ENCODE results near the gene RAD51B. TPM values are rescaled to one million over a fixed set of nuclear protein-coding genes. Genes with fewer than 3 reads are reported as not detected.
"Not testable (repeated sequence)": the region's sequence is repeated elsewhere in the genome, so short reads cannot be mapped to it uniquely, and the experiment has no call there.

RAD51B gene
- total and polyA plus RNA-seq, 5 donors: 0.88 to 5.3 (median 3.3) TPM

DNA sequence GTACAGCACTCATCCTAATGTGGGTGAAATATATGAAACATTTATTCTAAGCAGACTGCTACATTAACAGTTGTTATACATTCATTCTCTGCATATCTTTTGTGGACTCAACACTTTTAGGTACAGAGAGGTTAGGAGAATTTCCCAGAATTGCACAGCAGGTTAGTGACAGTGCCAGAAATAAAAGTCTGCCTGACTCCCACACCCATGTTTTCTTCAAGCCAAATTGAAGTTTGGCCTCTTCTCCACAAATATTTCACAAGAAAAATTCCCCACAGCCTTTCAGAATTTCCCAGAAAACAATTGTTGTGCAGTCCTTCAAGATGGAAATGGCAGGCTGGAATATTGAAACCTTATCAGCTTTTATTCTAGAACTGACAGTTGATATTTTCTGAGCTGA, 464.8 kb downstream of the RAD51B start:
- H3K27me3 ChIP-seq (ENCODE audit: control insufficient read depth, insufficient read depth): no peaks in the 10 kb centered on the region
- H3K4me3 ChIP-seq (ENCODE audit: low read length): no peak overlapping the region
- no peaks in the 10 kb centered on the region for H3K9me3 ChIP-seq (ENCODE audit: control insufficient read depth, low read length)
- H3K27ac ChIP-seq (ENCODE audit: low read length): no peak overlapping the region
- H3K4me1 ChIP-seq (ENCODE audit: control insufficient read depth, insufficient read depth, low read length): peaks cover 7% of the 10 kb centered on the region
- no peak for DNase-seq
- peak; percentile 71 to 77 for ATAC-seq
- intact Hi-C loops (cut with DNase I): no loop called here

DNA sequence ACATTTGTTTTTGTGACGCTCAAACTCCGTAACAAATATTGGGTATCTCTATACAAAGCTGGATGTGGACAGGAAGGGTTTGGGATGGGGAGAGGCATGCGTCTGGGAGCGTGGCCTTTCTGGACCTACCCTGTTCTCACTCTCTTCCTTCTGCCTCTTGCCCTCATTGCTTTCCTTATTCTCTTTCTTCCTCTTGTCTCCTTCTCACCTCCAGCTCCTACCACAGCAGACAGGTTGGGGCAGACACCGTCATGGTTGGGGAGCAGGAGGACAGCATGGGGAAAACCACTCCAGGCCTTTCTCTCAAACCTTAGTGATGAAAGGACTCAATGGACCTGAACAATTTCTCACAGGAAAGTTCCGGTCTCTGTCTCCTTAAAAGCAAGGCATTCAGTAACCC, 465.3 kb downstream of the RAD51B start:
- Histone ChIP-seq H3K27ac (ENCODE audit: low read length) (peak overlapping the region; percentile 40), H3K27me3 (ENCODE audit: control insufficient read depth, insufficient read depth) (no peaks in the 10 kb centered on the region), H3K9me3 (ENCODE audit: control insufficient read depth, low read length) (no peaks in the 10 kb centered on the region), H3K4me3 (ENCODE audit: low read length) (no peak overlapping the region), H3K4me1 (ENCODE audit: control insufficient read depth, insufficient read depth, low read length) (peaks cover 7% of the 10 kb centered on the region)
- 75% methylated on average over 6 of the region's 6 CpGs for WGBS
- ATAC-seq (peak; percentile 73 to 78), DNase-seq (peak in 1 of 3 donors; percentile 62)
- intact Hi-C loops (cut with DNase I): no loop called here

DNA sequence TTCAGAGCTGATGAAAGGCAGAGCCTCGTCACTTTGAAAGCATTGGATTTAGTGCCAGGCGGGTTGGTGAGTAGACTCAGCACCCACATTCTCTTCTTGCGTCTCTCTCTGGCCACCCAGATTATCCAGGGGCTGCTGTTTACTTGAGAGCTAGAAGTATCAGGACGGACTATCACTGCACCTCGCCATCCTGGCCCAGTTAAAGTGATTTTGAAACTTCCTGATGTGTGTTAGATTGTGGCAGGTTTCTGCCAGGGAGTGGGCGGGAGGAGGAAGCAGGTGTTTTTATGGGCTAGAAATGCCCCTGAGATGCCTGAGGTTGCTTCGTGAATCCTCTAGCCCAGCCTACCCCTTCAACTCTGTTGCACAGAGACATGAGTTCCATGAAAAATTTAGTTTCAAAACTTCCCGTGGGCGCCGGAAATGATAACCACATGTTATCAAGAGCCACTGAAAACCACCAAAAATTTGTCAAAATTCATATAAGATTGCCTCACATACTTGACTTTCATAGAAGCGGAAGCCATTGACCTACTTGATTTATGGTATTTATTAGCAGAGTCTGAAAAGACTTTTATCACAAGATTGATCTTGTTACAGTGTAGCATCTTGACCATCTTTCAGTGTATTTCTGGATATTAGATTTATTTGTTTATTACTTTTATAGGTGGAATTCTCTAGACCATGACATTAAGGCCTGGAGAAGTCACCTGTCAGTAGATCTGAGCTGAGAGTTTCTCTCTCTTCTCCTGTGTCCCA, 466.0 kb downstream of the RAD51B start:
- Histone ChIP-seq H3K27ac (ENCODE audit: low read length) (peak overlapping the region; percentile 62), H3K27me3 (ENCODE audit: control insufficient read depth, insufficient read depth) (no peaks in the 10 kb centered on the region), H3K4me3 (ENCODE audit: low read length) (no peak overlapping the region), H3K4me1 (ENCODE audit: control insufficient read depth, insufficient read depth, low read length) (peaks cover 7% of the 10 kb centered on the region), H3K9me3 (ENCODE audit: control insufficient read depth, low read length) (no peaks in the 10 kb centered on the region)
- no peak for ATAC-seq
- WGBS: 73% methylated on average over 11 of the region's 11 CpGs
- intact Hi-C loops (cut with DNase I): no loop called here
- DNase-seq: no peak

DNA sequence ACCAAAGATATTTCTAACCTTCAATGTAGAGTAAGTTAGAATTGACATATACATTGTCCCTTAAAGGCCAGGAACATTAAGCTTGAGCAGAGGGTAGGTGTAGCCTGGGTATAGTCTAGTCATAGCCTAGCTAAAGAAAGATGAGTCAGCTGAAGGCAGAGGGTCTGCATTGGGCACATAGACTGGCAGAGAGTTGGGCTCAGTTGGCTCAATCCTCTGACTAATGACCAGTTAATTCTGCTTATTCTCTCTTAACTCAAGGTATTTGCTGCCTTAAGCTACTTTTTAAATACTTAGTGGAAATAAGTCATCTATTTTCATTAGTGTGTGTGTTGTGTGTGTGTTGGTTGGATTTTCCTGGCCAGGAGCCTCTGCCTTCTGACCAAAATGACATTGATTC, 467.1 kb downstream of the RAD51B start:
- Histone ChIP-seq H3K9me3 (ENCODE audit: control insufficient read depth, low read length) (no peaks in the 10 kb centered on the region), H3K4me3 (ENCODE audit: low read length) (no peak overlapping the region), H3K4me1 (ENCODE audit: control insufficient read depth, insufficient read depth, low read length) (peaks cover 7% of the 10 kb centered on the region), H3K27me3 (ENCODE audit: control insufficient read depth, insufficient read depth) (no peaks in the 10 kb centered on the region), H3K27ac (ENCODE audit: low read length) (no peak overlapping the region)
- ATAC-seq (no peak), DNase-seq (no peak)
- intact Hi-C loops (cut with DNase I): no loop called here

DNA sequence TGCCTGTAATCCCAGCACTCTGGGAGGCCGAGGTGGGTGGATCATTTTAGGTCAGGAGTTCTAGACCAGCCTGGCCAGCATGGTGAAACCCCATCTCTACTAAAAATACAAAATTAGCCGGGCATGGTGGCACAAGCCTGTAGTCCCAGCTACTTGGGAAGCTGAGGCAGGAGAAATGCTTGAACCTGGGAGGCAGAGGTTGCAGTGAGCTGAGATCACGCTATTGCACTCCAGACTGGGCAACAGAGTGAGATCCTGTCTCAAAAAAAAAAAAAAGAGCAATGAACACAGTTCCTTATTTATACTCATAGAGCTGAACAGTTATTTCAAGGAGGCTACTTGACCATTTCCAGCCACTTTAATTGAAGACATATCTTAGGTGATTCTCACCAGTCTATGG, 469.9 kb downstream of the RAD51B start:
- H3K27me3 ChIP-seq (ENCODE audit: control insufficient read depth, insufficient read depth); H3K27ac ChIP-seq (ENCODE audit: low read length); intact Hi-C loops (cut with DNase I): not testable (repeated sequence)

DNA sequence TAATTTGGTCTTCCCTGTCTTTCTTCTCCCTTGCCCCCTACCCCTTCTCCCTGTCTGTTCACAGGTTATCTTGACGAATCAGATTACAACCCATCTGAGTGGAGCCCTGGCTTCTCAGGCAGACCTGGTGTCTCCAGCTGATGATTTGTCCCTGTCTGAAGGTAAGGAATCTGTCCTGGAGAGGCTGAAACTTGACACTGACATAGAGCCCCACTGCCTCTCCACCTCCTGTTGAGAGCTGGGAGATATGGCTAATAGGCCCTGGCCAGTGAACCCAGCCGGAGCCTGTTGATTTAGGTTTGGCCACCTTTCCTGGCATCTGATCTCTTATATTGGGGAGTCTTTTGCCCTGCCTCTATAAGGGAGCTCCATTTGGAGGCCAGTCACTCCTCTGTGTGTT, 472.2 kb downstream of the RAD51B start:
- ATAC-seq (peak in 1 of 2 donors; percentile 49), DNase-seq (no peak)
- H3K4me3 ChIP-seq (ENCODE audit: low read length): no peak overlapping the region
- no peaks in the 10 kb centered on the region for H3K27me3 ChIP-seq (ENCODE audit: control insufficient read depth, insufficient read depth)
- 69% methylated on average over 2 of the region's 2 CpGs for WGBS
- H3K9me3 ChIP-seq (ENCODE audit: control insufficient read depth, low read length): no peaks in the 10 kb centered on the region
- peaks cover 7% of the 10 kb centered on the region for H3K4me1 ChIP-seq (ENCODE audit: control insufficient read depth, insufficient read depth, low read length)
- intact Hi-C loops (cut with DNase I): no loop called here
- H3K27ac ChIP-seq (ENCODE audit: low read length): peak overlapping the region; percentile 26

More for the DNA sequence above, 469.9 kb downstream of the RAD51B start:
- H3K4me3 ChIP-seq (ENCODE audit: low read length); DNase-seq; H3K9me3 ChIP-seq (ENCODE audit: control insufficient read depth, low read length); H3K4me1 ChIP-seq (ENCODE audit: control insufficient read depth, insufficient read depth, low read length); ATAC-seq: not testable (repeated sequence)
- 95% methylated on average over 3 of the region's 3 CpGs for WGBS

DNA sequence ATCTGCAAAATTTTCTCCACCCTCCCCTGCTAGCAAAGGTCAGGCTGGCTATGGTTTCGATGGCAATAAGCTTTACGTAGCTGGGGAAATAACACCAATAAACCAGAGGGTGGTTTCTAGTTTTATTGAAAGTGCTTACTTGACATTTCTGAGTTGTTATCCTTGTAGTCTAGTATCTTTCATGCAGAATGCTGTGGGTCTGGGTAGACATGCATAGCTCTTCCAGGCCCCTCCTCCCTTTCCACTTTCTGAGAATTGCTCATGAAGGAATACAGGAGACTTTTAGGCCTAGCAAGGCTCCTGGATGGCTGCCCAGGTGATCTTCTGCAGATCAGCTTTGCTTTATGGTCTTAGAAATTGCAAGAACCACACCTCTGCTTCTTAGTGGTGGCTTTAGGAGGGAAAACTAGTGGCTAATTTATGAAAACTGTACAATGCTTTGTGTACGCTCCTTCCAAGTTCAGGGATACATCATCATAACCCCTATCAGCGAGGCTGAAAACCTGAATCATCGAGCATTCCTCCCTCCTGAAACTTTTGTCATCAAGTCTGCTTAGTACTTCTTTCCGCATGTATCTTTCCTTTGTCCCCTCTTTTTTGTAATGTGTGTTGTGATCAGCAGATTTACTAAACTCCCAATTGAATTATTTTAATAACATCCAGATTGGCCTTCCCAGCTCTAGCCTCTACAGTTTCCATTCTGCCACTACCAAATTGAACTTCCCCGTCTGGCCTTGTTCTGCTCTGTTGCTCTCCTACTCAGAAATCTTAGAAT, 473.0 kb downstream of the RAD51B start:
- Histone ChIP-seq H3K4me3 (ENCODE audit: low read length) (no peak overlapping the region), H3K27me3 (ENCODE audit: control insufficient read depth, insufficient read depth) (no peaks in the 10 kb centered on the region), H3K27ac (ENCODE audit: low read length) (no peak overlapping the region), H3K9me3 (ENCODE audit: control insufficient read depth, low read length) (no peaks in the 10 kb centered on the region), H3K4me1 (ENCODE audit: control insufficient read depth, insufficient read depth, low read length) (peaks cover 7% of the 10 kb centered on the region)
- 87% methylated on average over 7 of the region's 7 CpGs for WGBS
- ATAC-seq (no peak), DNase-seq (peak in 1 of 3 donors; percentile 59)
- intact Hi-C loops (cut with DNase I): no loop called here

DNA sequence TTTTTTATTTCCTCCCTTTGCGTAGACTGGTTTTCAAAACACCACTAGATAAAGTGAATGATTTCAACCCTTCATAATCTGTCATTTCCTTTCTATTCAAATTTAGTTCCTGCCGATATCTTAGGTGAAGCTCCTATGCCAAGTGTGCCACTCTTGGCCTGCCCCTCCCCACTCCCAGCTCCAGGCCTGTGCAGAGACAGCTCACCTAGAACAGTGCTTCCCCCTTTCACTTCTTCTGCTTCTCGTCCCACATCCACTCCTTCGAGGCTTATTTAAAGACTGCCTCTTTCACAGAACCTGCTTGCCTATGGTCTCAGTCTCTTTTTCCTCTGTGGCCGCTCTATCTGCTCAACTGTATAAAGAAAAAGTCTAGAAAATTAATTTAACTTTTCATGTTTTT, 473.8 kb downstream of the RAD51B start:
- 79% methylated on average over 5 of the region's 5 CpGs for WGBS
- Histone ChIP-seq H3K27ac (ENCODE audit: low read length) (no peak overlapping the region), H3K4me1 (ENCODE audit: control insufficient read depth, insufficient read depth, low read length) (peaks cover 7% of the 10 kb centered on the region), H3K27me3 (ENCODE audit: control insufficient read depth, insufficient read depth) (no peaks in the 10 kb centered on the region), H3K4me3 (ENCODE audit: low read length) (no peak overlapping the region), H3K9me3 (ENCODE audit: control insufficient read depth, low read length) (no peaks in the 10 kb centered on the region)
- intact Hi-C loops (cut with DNase I): no loop called here
- no peak for DNase-seq
- ATAC-seq: peak in 1 of 2 donors; percentile 52

DNA sequence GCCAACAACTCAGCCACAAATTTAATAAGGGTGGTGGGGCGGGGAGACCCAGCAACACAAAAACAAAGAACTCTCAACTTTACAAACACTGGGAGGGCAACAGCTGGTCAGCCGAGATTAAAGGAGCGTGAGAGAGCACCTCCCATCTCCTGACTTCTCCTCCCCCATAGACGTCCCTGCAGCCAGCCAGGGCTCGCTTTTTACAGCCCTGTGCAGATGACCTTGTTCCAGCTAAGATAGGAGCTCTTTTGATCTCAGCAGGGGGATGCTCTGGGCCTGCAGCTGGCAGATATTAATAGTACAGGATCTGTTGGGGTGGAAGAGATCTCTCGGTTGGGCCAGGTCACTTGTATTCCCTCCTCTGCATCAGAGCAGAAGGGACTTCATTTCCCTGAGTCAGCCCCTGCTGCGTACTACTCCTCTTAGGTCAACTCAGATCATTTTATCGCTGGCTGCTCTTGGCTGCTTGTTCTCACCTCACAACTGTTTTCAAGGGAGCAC, 475.8 kb downstream of the RAD51B start:
- ATAC-seq: peak; percentile 73 to 90
- H3K27ac ChIP-seq (ENCODE audit: low read length): no peak overlapping the region

DNA sequence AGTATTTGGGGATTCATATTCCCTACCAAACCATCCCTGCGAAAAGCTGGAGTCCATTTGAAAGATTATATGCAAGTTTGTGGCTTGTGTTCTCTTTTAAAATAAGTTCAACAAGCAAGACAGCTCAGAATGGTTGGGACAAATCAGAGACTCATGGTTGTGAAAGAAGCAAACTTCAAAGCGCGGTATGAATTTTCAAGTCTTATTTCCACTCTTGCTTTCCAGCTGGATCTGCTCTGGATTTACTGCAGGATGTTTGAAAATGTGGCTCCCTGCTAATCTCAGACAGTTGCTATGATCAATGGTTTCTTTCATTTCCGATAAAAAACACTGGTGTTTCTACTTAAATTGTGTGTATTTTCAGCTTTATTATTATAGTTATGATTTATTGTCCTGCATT, 477.5 kb downstream of the RAD51B start:
- H3K4me1 ChIP-seq (ENCODE audit: control insufficient read depth, insufficient read depth, low read length): peaks cover 3% of the 10 kb centered on the region
- no peaks in the 10 kb centered on the region for H3K9me3 ChIP-seq (ENCODE audit: control insufficient read depth, low read length)
- 78% methylated on average over 4 of the region's 4 CpGs for WGBS
- ATAC-seq: no peak
- intact Hi-C loops (cut with DNase I): no loop called here
- no peak overlapping the region for H3K4me3 ChIP-seq (ENCODE audit: low read length)
- no peak overlapping the region for H3K27ac ChIP-seq (ENCODE audit: low read length)
- no peaks in the 10 kb centered on the region for H3K27me3 ChIP-seq (ENCODE audit: control insufficient read depth, insufficient read depth)
- no peak for DNase-seq

More for the DNA sequence above, 475.8 kb downstream of the RAD51B start:
- 54% methylated on average over 8 of the region's 8 CpGs for WGBS
- DNase-seq: peak; percentile 35 to 61 (median 56)
- Histone ChIP-seq H3K27me3 (ENCODE audit: control insufficient read depth, insufficient read depth) (no peaks in the 10 kb centered on the region), H3K9me3 (ENCODE audit: control insufficient read depth, low read length) (no peaks in the 10 kb centered on the region), H3K4me1 (ENCODE audit: control insufficient read depth, insufficient read depth, low read length) (peaks cover 7% of the 10 kb centered on the region), H3K4me3 (ENCODE audit: low read length) (no peak overlapping the region)
- intact Hi-C loops (cut with DNase I): no loop called here

DNA sequence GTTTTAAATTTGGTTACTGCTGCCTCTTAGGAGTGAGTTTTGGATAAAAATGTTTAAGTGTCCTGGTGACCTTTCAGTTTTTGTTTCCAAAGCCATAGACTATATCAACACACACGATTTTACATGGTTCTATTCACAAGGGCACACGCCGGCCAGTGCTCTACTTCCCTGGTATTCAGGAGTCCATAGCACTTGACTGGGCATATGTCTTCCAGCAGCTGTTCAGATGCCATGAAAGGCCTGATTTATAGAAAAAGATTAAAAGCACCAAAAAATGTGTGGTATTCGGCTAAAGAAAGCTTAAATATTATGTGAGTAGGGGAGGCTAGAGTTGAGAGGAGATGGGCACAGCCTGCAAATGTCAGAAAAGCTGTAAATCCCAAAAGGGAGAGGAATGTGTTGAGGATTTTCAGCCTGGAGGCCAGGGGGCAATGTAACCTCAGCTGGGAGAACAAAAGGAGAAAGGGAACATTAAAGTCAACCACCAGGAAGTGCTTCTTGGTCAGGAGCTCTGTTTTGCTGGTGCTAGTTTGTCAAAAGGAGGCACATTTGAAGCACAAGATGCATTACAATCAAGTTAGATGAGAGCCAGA, 478.4 kb downstream of the RAD51B start:
- no peak overlapping the region for H3K4me3 ChIP-seq (ENCODE audit: low read length)
- no peak for ATAC-seq
- no peak for DNase-seq
- no peaks in the 10 kb centered on the region for H3K9me3 ChIP-seq (ENCODE audit: control insufficient read depth, low read length)
- H3K4me1 ChIP-seq (ENCODE audit: control insufficient read depth, insufficient read depth, low read length): no peaks in the 10 kb centered on the region
- no peak overlapping the region for H3K27ac ChIP-seq (ENCODE audit: low read length)
- H3K27me3 ChIP-seq (ENCODE audit: control insufficient read depth, insufficient read depth): no peaks in the 10 kb centered on the region
- intact Hi-C loops (cut with DNase I): no loop called here
- WGBS: 88% methylated on average over 4 of the region's 4 CpGs

All from right cardiac atrium (tissue), 5 donors.